ENCODE data around the gene SHANK2.

- TF ChIP-seq YY1 (IDR thresholded peaks at IDR 0.05; ENCODE audit: insufficient read depth, insufficient read length): no peak
- no peak for TF ChIP-seq SUZ12 (IDR thresholded peaks at IDR 0.05; ENCODE audit: extremely low read depth, insufficient read depth, insufficient read length)
- no peak for TF ChIP-seq ZNF274 (IDR thresholded peaks at IDR 0.05; ENCODE audit: low read depth, low read length)
These were observed 30.6 kb downstream of the SHANK2 start for GRCh38 chr11:71221821-71222220.
